Stimulated activated CD8-positive, alpha-beta memory T cell treated with anti-CD3 and anti-CD28 coated beads, Interleukin-12 subunit alpha, Interleukin-12 subunit beta, amount 100 ng/mL, for 1 hour (primary cell): ENCODE measurements around the gene TRABD2A.

Experiments
- DNase-seq: peaks from one replicate; pipeline ENCODE4 v3.0.0-alpha.2; 2020; ENCODE audit warnings: low read depth

TRABD2A gene

DNA sequence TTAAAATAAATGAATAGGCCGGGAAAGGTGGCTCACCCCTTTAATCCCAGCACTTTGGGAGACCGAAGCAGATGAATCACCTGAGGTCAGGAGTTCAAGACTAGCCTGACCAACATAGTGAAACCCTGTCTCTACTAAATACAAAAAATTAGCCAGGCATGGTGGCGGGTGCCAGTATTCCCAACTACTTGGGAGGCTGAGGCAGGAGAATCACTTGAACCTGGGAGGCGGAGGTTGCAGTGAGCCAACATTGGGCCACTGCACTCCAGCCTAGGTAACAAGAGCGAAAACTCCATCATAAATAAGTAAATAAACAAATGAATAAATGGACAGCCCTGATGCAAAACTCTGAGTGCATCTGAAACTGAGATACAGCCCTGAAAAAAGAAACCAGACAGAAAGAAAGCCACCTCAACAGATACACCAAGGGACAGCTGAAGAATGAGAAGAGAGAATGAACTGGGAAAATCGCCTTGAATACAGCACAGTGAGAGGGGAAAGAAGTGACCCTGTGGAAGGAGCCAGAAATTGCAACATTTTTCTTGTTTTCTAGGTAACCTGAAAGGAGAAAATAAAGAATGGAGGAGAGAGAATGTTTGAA lies 64.4 kb downstream of the TRABD2A start:
- DNase-seq, result no peak

DNA sequence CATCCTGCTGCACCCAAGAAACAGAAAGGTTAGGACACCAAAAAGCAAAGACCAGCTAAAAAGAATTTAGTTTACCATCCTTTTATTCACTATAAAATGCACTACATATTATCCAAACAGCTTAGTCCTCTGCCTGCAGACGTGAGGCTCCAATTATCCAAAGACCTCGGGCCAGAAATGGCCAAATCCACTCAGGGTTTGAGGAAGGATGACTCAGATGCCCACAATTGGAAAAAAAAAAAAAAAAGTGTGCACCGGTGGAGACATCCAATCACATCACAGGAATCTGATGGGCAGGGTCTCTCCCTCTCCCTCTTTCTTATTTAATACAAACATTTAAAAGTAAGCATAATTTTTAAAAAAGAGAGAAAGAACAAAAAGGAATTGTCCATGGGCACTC lies 65.7 kb downstream of the TRABD2A start:
- DNase-seq, result no peak

DNA sequence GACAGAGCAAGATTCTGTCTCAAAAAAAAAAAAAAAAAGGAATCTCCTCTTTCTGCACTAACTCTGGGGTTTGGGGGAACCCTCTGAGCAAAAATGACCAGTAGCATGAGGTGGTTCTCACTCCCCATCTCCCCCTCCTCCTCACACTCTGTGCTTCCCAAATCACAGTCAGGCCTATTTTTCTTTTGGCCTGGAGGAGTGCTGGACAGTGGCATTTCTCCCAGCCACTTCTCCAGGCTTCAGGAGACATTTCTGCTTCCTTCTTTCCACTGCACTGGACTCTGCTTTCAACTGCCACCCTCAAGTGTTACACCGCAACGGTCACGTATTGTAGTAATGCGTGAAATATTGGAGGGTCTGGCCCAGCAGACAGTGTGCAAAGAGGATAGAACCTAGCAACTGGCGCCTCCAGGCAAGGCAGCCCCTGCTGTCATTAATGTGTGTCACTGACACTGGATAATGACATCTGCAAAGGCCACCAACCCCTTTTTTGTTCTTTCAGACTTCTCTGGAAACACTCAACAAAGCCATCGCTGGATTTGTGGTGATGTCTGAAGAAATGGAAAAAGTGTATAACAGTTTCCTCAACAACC lies 68.9 kb downstream of the TRABD2A start:
- no peak for DNase-seq

DNA sequence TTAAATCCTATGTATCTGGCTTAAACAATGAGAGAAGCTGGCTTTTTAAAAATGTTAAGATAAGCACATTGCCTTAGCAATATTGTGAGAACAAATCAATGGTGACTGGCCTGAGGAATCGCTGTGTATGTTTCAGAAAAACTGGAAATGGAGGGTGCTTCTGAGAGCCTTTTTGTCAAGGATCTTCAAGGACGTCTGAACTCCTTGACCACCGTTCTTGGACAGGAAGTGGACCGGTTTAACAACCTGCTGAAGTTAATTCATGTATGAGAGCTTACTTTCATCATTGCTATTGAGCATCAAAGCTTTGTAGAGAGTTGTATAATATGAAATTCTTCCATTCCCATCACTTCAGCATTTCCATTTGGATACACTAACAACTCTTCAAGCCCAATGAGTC lies 72.6 kb downstream of the TRABD2A start:
- DNase-seq, result no peak

DNA sequence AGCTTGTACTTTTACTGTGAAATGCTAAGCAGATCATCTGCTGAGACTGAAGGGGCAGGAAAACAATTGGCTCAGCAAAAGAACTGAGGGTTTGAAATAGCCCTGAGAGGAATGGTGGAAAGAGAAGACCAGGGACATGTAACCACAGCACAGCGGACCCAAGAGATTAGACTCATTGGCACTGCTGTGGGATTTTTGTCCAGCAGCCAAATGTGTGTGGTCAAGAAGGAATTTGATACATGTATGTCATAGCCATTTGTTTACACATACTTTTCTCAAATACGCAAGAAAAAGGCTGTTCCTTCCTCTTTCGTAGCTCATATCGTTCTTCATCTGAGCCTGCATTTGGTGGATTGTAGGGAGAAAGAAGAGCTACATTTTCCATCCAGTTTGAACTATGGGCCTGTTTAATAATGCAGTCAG lies 73.8 kb downstream of the TRABD2A start:
- no peak for DNase-seq

DNA sequence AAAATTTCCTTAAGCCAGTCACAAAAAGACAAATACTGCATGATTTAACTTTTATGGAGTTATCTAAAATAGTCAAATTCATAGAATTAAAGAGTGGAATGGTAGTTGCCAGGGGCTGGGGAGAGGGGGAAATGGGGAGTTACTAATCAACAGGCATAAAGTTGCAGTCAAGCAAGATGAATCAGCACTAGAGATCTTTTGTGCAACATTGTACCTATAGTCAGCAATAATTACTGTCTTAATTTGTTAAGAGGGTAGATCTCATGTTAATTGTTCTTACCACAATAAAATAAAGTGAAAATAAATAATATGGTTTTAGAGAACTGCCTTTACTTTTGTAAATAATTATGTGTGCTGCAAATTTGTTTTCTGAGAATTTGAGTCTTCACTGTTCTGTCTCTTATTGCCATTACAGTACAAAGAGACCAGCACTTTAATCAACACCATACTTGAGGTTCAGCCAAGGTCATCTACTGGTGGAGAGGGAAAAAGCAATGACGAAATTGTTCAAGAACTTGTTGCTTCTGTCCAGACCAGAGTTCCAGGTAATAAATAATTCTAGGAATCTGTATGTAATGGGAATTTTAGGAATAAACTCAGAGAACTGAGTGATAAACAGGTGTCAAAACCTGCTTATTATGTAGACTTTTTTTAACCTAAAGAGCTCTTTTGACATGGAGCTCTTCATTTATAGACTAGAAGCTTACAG lies 75.5 kb downstream of the TRABD2A start:
- DNase-seq, result no peak

DNA sequence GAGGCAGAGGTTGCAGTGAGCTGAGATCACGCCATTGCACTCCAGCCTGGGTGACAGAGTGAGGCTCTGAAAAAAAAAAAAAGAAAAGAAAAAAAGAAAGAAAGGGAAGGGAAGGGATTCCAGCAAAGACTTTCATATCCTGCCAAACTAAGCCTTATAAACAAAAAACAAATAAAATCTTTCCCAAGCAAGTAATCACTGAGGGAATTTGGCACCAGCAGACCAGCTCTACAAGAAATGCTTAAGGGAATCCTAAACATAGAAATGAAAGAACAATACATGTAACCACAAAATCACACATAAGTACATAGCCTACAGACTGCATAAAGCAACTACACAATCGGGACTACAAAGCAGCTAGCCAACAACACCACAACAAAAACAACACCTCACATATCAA lies 79.1 kb downstream of the TRABD2A start:
- DNase-seq, result no peak

DNA sequence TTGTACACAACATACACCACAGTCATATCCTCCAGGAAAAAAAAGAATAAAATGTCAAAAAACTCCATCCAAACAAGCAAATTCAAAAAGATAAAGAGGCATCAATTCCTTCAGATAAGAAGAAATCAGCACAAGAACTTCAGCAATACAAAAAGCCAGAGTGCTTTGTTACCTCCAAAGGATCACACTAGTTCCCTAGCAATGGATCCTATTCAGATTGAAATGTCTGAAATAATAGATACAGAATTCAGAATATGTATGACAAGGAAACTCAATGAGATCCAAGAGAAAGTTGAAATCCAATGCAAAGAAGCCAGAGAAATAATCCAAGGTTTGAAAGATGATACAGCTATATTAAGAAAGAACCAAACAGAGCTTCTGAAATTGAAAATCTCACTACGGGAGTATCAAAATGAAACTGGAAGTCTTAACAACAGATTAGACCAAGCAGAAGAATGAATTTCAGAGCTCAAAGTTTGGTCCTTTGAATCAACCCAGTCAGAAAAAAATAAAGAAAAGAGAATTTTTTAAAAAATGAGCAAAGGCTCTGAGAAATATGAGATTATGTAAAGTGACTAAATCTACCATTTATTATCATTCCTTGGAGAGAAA lies 80.6 kb downstream of the TRABD2A start:
- DNase-seq, result no peak

DNA sequence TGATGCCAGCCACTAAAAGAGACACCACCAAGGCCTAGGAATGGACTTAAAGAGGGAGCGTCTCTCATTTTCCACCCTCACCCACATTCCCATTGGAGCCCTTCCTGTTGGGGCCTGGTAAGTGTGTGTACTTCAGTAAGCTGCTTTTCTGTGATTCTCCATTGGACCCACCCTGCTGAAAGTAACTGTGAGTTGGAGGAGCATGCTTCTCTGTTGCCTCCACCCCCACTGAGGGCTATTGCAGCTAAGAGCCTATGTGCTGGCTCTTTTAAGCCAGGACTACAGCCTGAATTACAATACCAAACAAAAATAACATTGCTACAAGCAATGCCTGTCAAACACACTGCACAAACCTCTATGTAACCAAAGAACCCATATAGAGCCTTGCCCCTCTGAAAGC lies 81.1 kb downstream of the TRABD2A start:
- no peak for DNase-seq

DNA sequence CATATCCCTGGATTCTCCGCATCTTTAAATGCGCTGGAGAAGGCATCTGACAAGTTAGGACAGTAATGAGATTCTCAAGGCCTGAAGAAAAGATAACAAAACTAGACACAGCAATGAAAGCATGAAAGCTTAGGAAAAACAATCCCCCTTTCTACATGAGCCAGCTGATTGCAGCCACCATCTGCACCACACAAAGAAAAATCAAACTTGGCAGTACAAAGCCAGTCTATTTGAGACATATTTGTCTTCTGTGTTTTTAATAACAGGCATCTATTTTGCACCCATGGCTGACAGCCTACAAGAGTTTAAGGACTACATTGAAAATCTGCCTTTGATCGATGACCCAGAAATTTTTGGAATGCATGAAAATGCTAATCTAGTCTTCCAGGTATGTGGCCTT lies 83.6 kb downstream of the TRABD2A start:
- DNase-seq, result no peak

DNA sequence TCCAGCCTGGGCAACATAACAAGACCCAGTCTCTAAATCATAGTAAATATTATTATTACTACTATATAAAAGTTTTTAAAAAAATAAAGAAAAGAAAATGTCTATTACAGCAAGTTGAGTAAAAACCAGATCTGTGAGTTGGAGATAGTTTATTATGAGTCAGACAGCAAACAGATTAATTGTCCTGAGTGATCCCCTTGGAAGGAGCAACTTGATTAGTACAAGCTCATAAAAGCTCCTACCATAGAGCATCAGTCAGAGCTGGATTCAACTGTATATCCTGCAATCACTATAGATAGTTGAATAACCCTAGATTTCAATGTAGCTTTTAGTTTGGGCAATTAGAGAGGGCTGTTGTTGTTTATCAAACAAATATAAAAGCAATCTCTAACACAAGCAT lies 84.1 kb downstream of the TRABD2A start:
- DNase-seq, result no peak

DNA sequence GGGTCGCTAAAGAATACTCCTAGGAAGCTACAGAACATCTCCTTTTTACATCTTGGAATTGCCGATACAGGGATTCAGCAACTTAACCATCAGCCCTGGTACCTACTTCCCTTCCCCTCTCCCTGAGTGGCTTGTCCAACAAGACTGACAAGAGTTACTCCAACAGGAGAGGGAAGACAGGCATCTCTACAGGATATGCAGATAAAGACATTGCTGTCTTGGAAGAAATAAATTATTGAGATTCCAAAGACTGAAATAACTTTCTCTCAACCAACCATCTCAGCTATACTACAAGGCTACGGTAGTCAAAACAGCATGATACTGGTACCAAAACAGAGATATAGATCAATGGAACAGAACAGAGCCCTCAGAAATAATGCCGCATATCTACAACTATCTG lies 87.2 kb downstream of the TRABD2A start:
- no peak for DNase-seq

DNA sequence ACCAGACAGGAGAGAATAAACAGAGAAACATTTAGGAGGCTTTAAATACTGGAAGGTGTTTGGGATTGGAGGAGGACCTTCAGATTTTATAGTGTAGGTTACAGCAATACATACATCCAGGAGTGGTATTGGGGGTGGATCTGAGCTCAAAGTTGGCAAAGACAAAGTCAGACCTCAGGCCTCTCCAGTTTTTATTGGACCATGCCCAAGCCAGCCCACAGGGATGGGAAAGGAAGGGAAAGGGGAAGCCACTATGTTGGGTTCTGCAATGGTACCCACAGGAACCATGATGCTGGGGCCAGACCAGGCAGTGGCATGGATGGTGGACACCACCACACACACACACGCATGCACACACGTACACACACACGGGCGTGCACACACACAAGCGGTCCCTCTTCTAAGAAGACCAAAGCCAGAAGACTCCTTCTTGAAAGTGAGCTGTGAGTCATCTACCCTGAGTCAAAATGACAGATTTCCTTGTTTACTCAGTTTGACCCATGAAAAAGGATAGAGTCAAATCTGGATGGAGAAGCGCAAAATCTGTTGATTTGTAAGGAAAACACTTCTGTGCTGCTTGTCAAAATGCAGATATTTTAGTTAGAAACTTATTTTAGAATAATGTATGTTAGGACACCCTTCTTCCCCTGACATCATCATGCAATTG lies 87.9 kb downstream of the TRABD2A start:
- DNase-seq, result no peak

DNA sequence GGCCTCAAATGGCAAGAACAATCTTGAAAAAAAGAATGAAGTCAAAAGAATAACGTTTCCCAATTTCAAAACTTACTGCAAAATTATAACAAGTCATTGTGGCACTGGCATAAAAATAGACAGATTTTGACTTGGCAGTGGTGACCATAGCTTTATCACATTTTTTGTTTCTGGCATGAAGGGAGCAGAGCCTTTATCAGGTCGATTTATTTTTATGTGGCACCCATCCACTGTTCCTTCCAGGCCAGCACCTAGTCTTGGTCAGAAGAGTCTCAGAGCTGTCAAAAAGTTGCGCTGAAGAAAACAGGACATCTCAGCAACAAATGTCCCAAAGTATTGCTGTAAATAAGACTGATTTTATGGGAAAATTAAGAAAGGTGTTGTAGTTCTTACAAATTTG lies 92.4 kb downstream of the TRABD2A start:
- DNase-seq, result no peak

DNA sequence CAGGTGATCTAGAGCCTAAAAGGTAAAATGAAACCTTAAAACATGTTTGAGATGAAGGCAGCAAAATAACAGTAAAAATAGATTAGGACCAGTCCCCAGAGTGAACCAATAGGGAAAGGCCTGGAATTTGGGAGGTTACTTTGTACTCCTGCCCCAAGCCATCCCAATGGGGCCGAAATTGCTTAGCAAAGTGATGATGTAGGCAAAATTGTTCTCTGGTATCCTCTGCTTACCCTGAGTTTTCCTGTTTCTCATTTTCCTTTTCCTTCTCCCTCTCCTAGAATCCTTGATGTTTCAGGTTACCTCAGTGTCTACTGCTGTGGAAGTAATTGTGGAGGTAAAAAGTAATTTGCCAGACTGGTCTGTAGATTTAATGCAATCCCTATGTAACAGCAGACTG lies 92.9 kb downstream of the TRABD2A start:
- no peak for DNase-seq

DNA sequence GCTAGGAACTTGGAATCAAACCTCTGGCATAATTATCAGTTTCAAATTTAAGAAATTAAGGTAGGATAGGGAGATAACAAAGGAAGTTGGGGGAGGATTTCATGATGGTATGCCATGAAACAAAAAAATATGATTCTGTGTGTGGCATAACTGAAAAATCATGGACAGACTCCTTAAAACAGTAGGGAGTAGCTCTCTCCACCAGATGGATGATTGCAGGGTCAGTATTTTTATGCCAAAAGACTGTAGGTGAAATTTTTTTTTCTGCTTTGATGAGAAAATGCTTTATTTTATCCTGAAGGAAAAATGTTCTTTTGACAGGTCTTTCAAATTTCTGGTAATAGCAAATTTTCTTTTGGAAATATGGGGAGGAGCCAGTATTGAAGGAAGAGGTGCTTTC lies 94.3 kb downstream of the TRABD2A start:
- no peak for DNase-seq

DNA sequence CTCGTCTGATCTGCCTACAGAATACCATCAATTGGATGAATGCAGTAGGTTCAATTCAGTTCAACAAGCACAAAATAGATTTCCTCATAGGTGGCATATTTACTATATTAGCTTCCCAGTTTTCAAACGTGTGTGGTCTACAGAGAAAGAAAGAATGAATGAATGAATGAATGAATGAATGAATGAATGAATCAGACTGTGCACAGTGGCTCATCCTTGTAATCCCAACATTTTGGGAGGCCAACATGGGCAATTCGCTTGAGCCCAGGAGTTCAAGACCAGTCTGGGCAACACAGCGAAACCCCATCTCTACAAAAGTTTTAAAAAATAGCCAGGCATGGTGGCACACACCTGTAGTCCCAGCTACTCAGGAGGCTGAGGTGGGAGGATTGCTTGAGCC lies 94.9 kb downstream of the TRABD2A start:
- DNase-seq, result no peak

DNA sequence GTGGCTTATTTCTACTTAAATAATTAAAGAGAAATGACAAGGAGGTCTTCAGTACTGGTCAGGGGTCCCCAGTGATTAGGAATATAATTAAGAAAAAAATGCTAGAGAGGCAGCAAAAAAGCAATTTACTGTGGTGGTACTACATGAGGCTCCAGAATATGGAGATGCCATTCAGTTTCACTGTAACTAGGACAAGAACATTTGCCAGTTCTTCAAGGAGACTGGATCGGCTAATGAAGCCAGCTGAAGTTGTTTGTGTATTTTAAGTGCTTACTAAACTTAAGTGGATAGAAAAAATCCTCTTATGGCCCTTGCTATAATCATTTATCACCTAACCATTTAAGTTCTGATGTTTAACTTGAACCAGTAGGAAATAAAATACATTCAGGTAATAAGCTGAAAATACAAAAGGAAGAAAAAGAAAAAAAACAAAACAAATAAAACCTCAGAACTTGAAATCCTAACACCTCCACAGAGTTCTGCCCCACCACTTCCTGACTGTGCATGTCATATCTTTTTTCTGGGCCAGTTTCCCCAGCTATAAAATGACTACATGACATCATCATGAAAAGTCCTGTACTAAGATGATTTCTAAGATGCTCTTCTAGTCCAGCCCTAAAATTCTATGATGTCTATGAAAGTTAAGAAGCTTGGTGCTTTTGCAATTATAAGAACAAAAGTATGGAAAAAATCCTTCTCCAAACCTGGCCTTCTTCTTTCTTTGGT lies 98.0 kb downstream of the TRABD2A start:
- DNase-seq, result no peak

DNA sequence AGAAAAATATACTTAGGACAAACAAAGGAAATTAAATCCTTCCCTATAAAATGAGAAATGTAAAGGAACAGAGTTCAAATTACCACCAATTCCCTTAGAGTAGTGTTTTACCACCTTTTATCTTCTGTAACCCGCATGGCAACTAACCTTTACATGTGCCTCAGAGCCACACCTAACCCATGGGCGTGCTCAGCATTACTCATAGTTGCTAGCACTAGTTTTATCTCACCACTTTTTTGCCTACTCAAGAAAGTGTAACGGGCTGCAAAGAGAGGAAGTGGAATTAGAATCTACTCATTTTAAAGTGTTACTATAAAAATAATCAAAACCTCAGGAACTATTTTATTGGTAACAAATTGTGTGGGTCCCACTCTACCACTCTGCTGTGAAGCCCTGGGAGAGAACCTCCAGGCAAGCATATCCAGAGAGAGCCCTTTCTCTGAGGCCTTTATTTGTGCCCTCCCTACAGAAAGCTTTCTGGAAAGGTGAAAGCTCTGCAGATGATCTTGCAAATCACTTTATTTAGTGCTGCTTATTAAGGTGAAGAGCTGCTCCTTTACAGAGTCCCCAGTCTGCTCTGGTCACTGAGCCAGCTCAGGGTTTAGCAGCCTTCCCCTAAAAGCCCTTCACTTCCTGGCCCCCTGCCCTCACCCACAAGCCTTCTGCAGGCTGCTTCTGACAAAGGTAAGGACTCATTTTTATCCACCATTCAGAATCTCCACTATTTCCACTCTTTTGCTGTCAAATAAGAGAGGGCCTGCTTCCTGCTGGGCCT lies 98.8 kb downstream of the TRABD2A start:
- peak; percentile 34 for DNase-seq

DNA sequence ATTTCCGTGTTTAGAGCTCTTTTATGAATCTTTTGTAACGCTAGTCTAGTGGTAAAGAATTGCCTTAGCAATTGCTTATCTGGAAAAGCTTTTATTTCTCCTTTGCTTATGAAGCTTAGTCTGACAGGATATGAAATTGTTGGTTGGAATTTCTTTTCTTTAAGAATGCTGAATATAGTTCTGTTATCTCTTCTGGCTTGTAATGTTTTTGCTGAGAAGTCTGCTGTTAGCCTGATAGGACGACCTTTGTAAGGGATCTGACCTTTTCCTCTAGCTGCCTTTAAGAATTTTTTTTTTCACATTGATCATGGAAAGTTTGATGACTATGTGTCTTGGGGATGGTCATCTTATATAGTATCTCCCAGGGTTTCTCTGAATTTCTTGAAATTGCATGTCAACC lies 101.1 kb downstream of the TRABD2A start:
- no peak for DNase-seq
